Breast epithelium (tissue), 3 donors: ENCODE measurements around the gene ANKMY1.

Experiments
- POLR2A ChIP-seq: fragments of 450-650 bp; IDR thresholded peaks from one replicate; pipeline ENCODE4 v1.6.1; 2016; ENCODE audit warnings: antibody characterized with exemption, mild to moderate bottlenecking, moderate library complexity
- POLR2AphosphoS5 ChIP-seq, 3 donors: sonication (generic); formaldehyde crosslinking; IDR thresholded peaks; one replicate each; pipeline ENCODE4 v1.6.1; 2017; ENCODE audit warnings: antibody characterized with exemption in 3 of 3
- TF ChIP-seq, protein P1 (sequence below), 3 donors: fragments of 450-650 bp; IDR thresholded peaks; one replicate each; pipeline ENCODE4 v1.5.1; 2016 to 2017; ENCODE audit warnings: antibody characterized with exemption in 3 of 3, mild to moderate bottlenecking in 3 of 3, moderate library complexity in 3 of 3

DNA sequence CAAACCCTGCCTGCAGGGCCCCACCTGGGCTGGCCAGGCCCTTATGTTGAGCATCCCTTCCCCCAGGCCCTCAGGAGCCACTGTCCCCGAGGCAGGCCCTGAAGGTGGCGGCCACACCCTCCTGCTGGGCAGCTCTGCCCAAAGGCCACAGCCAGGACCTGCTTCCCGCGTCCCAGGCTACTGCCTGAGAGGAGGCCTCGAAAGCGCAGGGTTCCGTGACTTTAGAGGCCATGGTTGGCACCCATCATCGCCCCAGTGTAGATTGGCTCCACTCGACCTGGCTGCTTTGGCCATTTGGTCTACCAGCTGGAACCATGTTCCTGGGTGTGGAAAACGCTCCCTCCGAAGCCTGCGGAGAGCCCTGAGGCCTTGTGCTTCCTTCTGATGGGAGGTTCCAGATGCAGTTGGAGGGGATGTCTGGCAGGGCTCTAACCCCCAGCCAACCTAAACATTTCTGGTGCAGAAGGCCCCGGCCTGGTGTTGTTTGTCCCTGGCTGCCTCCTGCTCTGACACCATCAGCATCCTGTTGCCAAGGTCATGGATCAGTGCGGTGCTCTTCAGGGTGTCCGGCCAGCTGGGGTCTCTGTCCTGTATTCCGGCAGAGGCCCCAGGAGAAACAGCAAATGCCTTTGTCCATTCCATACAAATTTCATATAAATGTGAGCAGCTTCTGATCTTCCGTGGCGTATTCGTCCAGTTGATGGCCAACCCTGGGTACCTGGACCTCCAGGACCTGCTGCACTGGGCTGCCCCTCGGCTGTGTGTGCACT is 43.5 kb upstream of the ANKMY1 start:
- no peak for TF ChIP-seq POLR2A
- TF ChIP-seq, protein P1, sequence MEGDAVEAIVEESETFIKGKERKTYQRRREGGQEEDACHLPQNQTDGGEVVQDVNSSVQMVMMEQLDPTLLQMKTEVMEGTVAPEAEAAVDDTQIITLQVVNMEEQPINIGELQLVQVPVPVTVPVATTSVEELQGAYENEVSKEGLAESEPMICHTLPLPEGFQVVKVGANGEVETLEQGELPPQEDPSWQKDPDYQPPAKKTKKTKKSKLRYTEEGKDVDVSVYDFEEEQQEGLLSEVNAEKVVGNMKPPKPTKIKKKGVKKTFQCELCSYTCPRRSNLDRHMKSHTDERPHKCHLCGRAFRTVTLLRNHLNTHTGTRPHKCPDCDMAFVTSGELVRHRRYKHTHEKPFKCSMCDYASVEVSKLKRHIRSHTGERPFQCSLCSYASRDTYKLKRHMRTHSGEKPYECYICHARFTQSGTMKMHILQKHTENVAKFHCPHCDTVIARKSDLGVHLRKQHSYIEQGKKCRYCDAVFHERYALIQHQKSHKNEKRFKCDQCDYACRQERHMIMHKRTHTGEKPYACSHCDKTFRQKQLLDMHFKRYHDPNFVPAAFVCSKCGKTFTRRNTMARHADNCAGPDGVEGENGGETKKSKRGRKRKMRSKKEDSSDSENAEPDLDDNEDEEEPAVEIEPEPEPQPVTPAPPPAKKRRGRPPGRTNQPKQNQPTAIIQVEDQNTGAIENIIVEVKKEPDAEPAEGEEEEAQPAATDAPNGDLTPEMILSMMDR (IDR thresholded peaks at IDR 0.05) = no peak
- TF ChIP-seq POLR2AphosphoS5 (IDR thresholded peaks at IDR 0.05) = no peak
